ENCODE results near the gene MYBL2. TPM values are rescaled to one million over a fixed set of nuclear protein-coding genes. Genes with fewer than 3 reads are reported as not detected.

MYBL2 gene
- total and polyA plus RNA-seq, 12 donors: 0.09 to 6.0 (median 0.27) TPM; not detected in 2

- Histone ChIP-seq H3K9me3 (peaks cover 0 to 2% (median 0%) of the 10 kb centered on the region in 11 donors), H3K27me3 (peaks cover 0 to 5% (median 0%) of the 10 kb centered on the region in 7 donors), H3K4me3 (no peak overlapping the region), H3K27ac (no peak overlapping the region), H3K36me3 (no peaks in the 10 kb centered on the region), H3K4me1 (no peaks in the 10 kb centered on the region)
- no peak for DNase-seq
- intact Hi-C loops (cut with DNase I): no loop called here
- TF ChIP-seq CTCF (IDR thresholded peaks at IDR 0.05): no peak
- ATAC-seq: no peak
- 90 to 96% methylated on average over 6 of the region's 6 CpGs for WGBS, 2 donors
Observed at GRCh38 chr20:43715511-43715910, 48.6 kb downstream of the MYBL2 start.

- no peak for ATAC-seq
- no peak for DNase-seq
- Histone ChIP-seq H3K27ac (no peak overlapping the region), H3K9me3 (peaks cover 0 to 2% (median 0%) of the 10 kb centered on the region in 11 donors), H3K36me3 (no peaks in the 10 kb centered on the region), H3K4me1 (no peaks in the 10 kb centered on the region), H3K27me3 (peaks cover 0 to 5% (median 0%) of the 10 kb centered on the region in 7 donors), H3K4me3 (no peak overlapping the region)
- TF ChIP-seq CTCF (IDR thresholded peaks at IDR 0.05): no peak
- WGBS, 2 donors: 94 to 97% methylated on average over 4 of the region's 4 CpGs
- intact Hi-C loops (cut with DNase I): no loop called here
Observed at GRCh38 chr20:43716123-43716522, 49.2 kb downstream of the MYBL2 start.

- peaks cover 0 to 5% (median 0%) of the 10 kb centered on the region in 7 donors for H3K27me3 ChIP-seq
- ATAC-seq: no peak
- H3K36me3 ChIP-seq: no peaks in the 10 kb centered on the region
- no peaks in the 10 kb centered on the region for H3K4me1 ChIP-seq
- no peak for DNase-seq
- WGBS, 2 donors: 93 to 95% methylated on average over 12 of the region's 12 CpGs
- no peak overlapping the region for H3K27ac ChIP-seq
- TF ChIP-seq CTCF (IDR thresholded peaks at IDR 0.05): no peak
- intact Hi-C loops (cut with DNase I): no loop called here
- H3K9me3 ChIP-seq: peaks cover 0 to 2% (median 0%) of the 10 kb centered on the region in 11 donors
- H3K4me3 ChIP-seq: no peak overlapping the region
Observed at GRCh38 chr20:43716757-43717615, 50.1 kb downstream of the MYBL2 start.

GRCh38 chr20:43717616-43717995 lies 50.7 kb downstream of the MYBL2 start:
- intact Hi-C loops (cut with DNase I): no loop called here
- Histone ChIP-seq H3K4me1 (no peaks in the 10 kb centered on the region), H3K9me3 (peaks cover 0 to 2% (median 0%) of the 10 kb centered on the region in 11 donors), H3K36me3 (no peaks in the 10 kb centered on the region), H3K27me3 (peaks cover 0 to 5% (median 0%) of the 10 kb centered on the region in 7 donors), H3K4me3 (no peak overlapping the region), H3K27ac (no peak overlapping the region)
- TF ChIP-seq CTCF (IDR thresholded peaks at IDR 0.05): no peak
- ATAC-seq (no peak), DNase-seq (no peak)
- WGBS, 2 donors: 94 to 95% methylated on average over 4 of the region's 4 CpGs
